Measurements from ENCODE around the gene MSRB2. TPM values are rescaled to one million over a fixed set of nuclear protein-coding genes. Genes with fewer than 3 reads are reported as not detected.

MSRB2 gene
- polyA plus RNA-seq, 1 donor from 2014 or later: 15.3 TPM

DNA sequence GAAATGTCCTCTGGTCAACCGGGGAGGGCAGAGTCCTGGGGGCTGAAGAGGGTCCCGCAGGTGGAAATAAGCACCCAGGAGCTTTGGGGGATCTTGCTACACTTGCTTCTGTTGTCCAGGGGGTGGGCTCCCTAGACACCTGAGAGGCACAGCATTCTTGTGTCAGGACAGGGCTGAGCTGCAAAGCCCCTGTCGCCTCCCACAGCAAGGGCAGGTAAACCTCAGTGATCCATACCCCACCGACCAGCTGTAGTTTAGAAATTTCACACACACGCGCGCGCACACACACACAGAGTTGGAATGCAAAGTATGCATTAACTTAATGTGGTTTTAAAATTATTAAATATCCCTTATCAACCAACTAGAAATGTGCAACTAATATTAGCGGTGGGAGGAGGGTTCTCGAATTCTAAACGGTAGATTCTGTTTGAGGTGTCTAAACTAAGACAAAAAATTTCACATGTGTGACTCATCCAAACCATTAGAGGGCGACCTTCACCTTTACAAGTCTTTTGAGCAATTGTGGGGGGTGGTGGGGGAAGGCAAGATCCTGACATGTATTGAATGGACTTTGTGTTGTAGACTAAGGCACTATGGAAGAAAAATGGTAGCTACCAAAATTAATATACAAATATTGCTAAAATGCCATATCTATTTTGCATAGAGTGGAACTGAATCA, 62.5 kb downstream of the MSRB2 start:
- TF ChIP-seq SMC3 (conservative IDR thresholded peaks at IDR 0.05; ENCODE audit: poor library complexity) (no peak), POLR2AphosphoS5 (IDR thresholded peaks at IDR 0.05) (no peak), EZH2 (IDR thresholded peaks at IDR 0.05; ENCODE audit: borderline replicate concordance, insufficient read depth, low read length, poor library complexity, severe bottlenecking) (no peak), EP300 (conservative IDR thresholded peaks at IDR 0.05; ENCODE audit: poor library complexity, severe bottlenecking) (no peak), RAD21 (conservative IDR thresholded peaks at IDR 0.05) (no peak), TAF1 (IDR thresholded peaks at IDR 0.05; ENCODE audit: low read depth) (no peak)
- Histone ChIP-seq H4K20me1 (ENCODE audit: insufficient read depth) (no peaks in the 10 kb centered on the region), H3K9ac (ENCODE audit: low read length) (no peak overlapping the region), H3K36me3 (ENCODE audit: insufficient read depth, low read length) (no peaks in the 10 kb centered on the region), H3K79me2 (replicated peaks; ENCODE audit: insufficient read depth, low read length) (no peaks in the 10 kb centered on the region), H3K4me2 (ENCODE audit: low read length) (peak overlapping the region; percentile 66), H3K9me2 (ENCODE audit: insufficient read depth, low read length) (no peaks in the 10 kb centered on the region), H3K4me3 (ENCODE audit: low read length) (peak overlapping the region; percentile 53), H3K27me3 (ENCODE audit: insufficient read depth, low read depth, low read length) (no peaks in the 10 kb centered on the region), H3K27ac (ENCODE audit: low read length) (no peak overlapping the region), H2AFZ (ENCODE audit: low read depth, low read length) (no peak overlapping the region), H3K9me3 (ENCODE audit: low read length) (no peaks in the 10 kb centered on the region), H3F3A (ENCODE audit: insufficient read depth, low read length, poor library complexity, severe bottlenecking) (no peaks in the 10 kb centered on the region)

DNA sequence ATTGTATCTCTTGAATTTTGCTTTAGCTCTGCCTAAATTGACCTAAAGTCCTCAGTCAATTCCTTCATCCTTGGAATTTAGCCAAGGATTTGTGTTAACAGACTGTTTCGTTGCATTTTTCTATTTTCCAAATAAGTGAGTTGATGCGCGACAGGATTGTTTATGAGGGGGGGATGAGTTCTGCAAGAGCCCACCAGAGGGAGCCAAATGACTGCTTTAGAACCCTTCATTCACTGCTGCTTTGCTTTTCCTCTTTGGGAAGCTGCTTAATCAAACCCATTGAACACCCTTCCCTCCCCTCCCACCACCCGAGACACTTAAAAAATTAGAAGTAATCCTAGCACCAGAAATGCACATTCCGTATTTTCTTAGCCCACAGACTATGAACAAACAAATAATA, 63.0 kb downstream of the MSRB2 start:
- TF ChIP-seq RAD21 (conservative IDR thresholded peaks at IDR 0.05) (peak; percentile 94), SMC3 (conservative IDR thresholded peaks at IDR 0.05; ENCODE audit: poor library complexity) (peak; percentile 91), MXI1 (conservative IDR thresholded peaks at IDR 0.05; ENCODE audit: poor library complexity, severe bottlenecking) (no peak), EP300 (conservative IDR thresholded peaks at IDR 0.05; ENCODE audit: poor library complexity, severe bottlenecking) (no peak), POLR2AphosphoS5 (IDR thresholded peaks at IDR 0.05) (no peak), TAF1 (IDR thresholded peaks at IDR 0.05; ENCODE audit: low read depth) (no peak), EZH2 (IDR thresholded peaks at IDR 0.05; ENCODE audit: borderline replicate concordance, insufficient read depth, low read length, poor library complexity, severe bottlenecking) (no peak)
- TF ChIP-seq, protein P1, sequence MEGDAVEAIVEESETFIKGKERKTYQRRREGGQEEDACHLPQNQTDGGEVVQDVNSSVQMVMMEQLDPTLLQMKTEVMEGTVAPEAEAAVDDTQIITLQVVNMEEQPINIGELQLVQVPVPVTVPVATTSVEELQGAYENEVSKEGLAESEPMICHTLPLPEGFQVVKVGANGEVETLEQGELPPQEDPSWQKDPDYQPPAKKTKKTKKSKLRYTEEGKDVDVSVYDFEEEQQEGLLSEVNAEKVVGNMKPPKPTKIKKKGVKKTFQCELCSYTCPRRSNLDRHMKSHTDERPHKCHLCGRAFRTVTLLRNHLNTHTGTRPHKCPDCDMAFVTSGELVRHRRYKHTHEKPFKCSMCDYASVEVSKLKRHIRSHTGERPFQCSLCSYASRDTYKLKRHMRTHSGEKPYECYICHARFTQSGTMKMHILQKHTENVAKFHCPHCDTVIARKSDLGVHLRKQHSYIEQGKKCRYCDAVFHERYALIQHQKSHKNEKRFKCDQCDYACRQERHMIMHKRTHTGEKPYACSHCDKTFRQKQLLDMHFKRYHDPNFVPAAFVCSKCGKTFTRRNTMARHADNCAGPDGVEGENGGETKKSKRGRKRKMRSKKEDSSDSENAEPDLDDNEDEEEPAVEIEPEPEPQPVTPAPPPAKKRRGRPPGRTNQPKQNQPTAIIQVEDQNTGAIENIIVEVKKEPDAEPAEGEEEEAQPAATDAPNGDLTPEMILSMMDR (IDR thresholded peaks at IDR 0.05; ENCODE audit: poor library complexity, severe bottlenecking): peak; percentile 95
- TF ChIP-seq, protein P2, sequence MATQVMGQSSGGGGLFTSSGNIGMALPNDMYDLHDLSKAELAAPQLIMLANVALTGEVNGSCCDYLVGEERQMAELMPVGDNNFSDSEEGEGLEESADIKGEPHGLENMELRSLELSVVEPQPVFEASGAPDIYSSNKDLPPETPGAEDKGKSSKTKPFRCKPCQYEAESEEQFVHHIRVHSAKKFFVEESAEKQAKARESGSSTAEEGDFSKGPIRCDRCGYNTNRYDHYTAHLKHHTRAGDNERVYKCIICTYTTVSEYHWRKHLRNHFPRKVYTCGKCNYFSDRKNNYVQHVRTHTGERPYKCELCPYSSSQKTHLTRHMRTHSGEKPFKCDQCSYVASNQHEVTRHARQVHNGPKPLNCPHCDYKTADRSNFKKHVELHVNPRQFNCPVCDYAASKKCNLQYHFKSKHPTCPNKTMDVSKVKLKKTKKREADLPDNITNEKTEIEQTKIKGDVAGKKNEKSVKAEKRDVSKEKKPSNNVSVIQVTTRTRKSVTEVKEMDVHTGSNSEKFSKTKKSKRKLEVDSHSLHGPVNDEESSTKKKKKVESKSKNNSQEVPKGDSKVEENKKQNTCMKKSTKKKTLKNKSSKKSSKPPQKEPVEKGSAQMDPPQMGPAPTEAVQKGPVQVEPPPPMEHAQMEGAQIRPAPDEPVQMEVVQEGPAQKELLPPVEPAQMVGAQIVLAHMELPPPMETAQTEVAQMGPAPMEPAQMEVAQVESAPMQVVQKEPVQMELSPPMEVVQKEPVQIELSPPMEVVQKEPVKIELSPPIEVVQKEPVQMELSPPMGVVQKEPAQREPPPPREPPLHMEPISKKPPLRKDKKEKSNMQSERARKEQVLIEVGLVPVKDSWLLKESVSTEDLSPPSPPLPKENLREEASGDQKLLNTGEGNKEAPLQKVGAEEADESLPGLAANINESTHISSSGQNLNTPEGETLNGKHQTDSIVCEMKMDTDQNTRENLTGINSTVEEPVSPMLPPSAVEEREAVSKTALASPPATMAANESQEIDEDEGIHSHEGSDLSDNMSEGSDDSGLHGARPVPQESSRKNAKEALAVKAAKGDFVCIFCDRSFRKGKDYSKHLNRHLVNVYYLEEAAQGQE (IDR thresholded peaks at IDR 0.05; ENCODE audit: borderline replicate concordance): no peak
- no peaks in the 10 kb centered on the region for H3K36me3 ChIP-seq (ENCODE audit: insufficient read depth, low read length)

More for the DNA sequence above, 63.0 kb downstream of the MSRB2 start:
- no peaks in the 10 kb centered on the region for H3F3A ChIP-seq (ENCODE audit: insufficient read depth, low read length, poor library complexity, severe bottlenecking)
- no peak overlapping the region for H3K9ac ChIP-seq (ENCODE audit: low read length)
- H3K79me2 ChIP-seq (replicated peaks; ENCODE audit: insufficient read depth, low read length): no peaks in the 10 kb centered on the region
- no peak overlapping the region for H2AFZ ChIP-seq (ENCODE audit: low read depth, low read length)
- H3K4me3 ChIP-seq (ENCODE audit: low read length): peak overlapping the region; percentile 53
- peak overlapping the region; percentile 66 for H3K4me2 ChIP-seq (ENCODE audit: low read length)
- peaks cover 3% of the 10 kb centered on the region for H3K27me3 ChIP-seq (ENCODE audit: insufficient read depth, low read depth, low read length)
- H3K9me3 ChIP-seq (ENCODE audit: low read length): no peaks in the 10 kb centered on the region
- H3K9me2 ChIP-seq (ENCODE audit: insufficient read depth, low read length): no peaks in the 10 kb centered on the region
- no peak overlapping the region for H3K27ac ChIP-seq (ENCODE audit: low read length)
- no peaks in the 10 kb centered on the region for H4K20me1 ChIP-seq (ENCODE audit: insufficient read depth)

Data from neural cell (in vitro differentiated cells).